GM18526 (cell line): ENCODE results near the gene ALX3.

Experiments used
- POLR2A ChIP-seq: IDR thresholded peaks from 3 replicates; pipeline ENCODE4 v1.6.1; 2011; ENCODE audit not compliant: insufficient read length; ENCODE audit errors: extremely low read depth

Gene ALX3

GRCh38 chr1:110047463-110047862 is 23.0 kb downstream of the ALX3 start:
- no peak for TF ChIP-seq POLR2A

DNA sequence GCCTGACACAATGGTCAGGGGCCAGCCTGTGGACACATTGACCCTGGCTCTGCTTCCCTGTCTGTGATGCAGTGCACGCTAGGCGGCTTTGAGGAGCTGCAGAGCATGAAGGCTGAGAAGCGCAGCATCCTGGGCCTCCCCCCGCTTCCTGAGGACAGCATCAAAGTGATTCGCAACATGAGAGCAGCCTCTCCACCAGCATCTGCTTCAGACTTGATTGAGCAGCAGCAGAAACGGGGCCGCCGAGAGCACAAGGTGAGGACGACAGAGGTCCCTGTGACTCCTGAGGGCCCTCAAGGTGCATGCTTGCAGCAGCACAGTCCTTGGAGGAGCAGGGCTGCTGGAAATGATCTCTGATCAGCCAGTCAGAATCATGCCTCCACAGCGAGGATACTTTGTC is 27.5 kb downstream of the ALX3 start:
- TF ChIP-seq POLR2A: no peak

DNA sequence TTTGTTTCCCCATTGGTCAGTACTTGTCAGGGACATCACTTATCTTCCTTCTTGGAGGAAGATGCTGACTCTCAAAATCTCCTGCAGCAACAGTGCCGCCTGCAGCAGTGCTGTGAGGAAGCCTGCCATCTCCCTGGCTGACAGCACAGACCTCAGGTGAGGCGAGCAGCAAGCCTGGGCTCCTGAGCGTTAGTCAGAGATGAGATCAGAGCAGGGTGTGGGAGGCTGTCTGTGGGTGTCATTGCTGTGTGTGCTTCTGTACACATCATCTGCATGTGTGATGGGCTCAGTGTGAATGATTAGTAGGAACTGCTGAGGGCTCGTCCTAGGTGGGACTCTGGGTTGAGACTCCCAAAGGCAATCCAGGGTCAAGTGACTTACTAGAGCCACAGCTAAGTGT is 29.9 kb downstream of the ALX3 start:
- TF ChIP-seq POLR2A: no peak

GRCh38 chr1:110039641-110040040 is 30.8 kb downstream of the ALX3 start:
- no peak for TF ChIP-seq POLR2A

DNA sequence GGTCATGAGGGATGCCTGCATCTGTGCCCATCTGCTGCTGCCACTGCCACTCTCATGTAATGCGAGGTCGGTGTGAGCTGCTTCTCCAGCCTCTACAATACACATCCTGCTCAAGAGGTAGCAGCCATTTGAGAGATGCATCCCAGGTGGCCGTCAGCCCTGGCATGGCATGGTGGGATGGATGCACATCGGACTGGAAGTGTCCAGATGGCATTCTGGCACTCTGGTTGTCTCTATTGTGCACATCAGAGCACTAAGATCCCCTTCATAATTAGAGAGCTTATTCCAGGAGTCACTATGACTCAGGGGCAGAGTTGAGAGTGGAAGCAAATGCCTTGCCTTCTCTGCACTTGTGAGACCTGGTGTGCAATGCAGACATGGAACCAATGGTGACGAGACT is 32.2 kb downstream of the ALX3 start:
- TF ChIP-seq POLR2A: no peak

- TF ChIP-seq POLR2A: no peak
Measured at GRCh38 chr1:110035236-110035752, 35.2 kb downstream of the ALX3 start.

GRCh38 chr1:110034451-110035235 is 35.8 kb downstream of the ALX3 start, which contains the start of gene STRIP1:
STRIP1 (plus strand) TSS chr1:110034624; CDS start chr1:110034638, 14 bp downstream.
- TF ChIP-seq POLR2A: peak; percentile 72

GRCh38 chr1:110034040-110034450 is 36.4 kb downstream of the ALX3 start:
- no peak for TF ChIP-seq POLR2A

GRCh38 chr1:110033421-110033820 is 37.1 kb downstream of the ALX3 start:
- no peak for TF ChIP-seq POLR2A

GRCh38 chr1:110032327-110032726 is 38.1 kb downstream of the ALX3 start:
- TF ChIP-seq POLR2A: no peak

DNA sequence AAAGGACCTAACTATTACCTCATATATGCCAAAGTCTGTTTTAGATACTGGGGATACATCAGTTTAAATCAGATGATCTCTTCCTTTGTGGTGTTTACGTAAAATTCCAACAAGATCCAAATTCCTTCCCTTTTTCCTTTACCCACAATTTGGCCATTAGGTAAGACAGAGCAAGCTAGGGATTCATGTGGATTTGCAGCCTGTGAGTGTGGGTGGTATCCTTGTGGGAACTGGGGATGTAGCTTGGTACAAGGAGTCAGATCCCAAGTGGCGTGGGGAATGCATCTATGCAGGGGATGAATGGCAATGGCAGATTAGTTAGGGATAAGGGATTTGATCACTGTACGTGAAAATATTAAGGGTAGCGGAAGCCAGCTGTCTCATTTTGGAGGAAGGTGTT is 45.9 kb downstream of the ALX3 start:
- TF ChIP-seq POLR2A: no peak

- TF ChIP-seq POLR2A: no peak
Measured at GRCh38 chr1:110021285-110021684, 49.2 kb downstream of the ALX3 start.

DNA sequence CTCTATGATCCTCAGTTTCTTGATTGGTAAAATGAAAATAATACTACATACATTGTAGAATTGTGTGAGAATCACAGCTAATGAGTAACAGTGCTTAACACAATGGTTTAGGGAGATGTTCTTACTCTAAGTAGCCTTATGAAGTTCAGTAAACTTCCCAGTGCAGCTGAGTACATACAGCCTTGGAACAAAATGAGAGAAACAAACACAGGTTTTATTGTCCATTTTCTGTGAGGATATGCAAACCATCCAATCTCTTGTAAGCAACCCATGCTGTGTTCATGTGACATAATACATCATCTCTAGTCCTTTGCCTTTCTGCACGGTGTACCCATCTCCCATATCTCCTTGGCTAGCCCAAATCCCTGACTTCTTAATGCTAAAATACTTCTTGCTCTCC is 50.7 kb downstream of the ALX3 start:
- TF ChIP-seq POLR2A: no peak

- no peak for TF ChIP-seq POLR2A
Measured at GRCh38 chr1:110018396-110018795, 52.1 kb downstream of the ALX3 start.

DNA sequence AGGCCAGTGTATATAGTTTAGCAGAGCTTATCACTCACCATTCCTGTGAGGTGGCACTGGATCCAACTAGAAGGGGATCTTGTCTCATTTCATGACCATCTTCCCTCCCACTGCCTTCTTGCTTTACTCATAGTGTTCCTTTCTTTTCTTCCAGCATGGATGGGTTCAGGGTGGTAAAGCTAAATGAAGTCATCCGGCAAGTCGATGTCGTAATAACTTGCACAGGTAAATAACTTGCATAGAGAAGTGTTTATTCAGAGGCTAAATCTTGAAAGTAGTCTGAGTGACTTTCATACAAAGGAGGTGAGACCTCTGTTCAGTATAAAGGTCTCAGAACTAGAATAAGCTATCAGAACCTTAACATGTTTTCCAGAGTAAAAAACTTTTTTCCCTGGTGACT is 52.7 kb downstream of the ALX3 start:
- TF ChIP-seq POLR2A: no peak

DNA sequence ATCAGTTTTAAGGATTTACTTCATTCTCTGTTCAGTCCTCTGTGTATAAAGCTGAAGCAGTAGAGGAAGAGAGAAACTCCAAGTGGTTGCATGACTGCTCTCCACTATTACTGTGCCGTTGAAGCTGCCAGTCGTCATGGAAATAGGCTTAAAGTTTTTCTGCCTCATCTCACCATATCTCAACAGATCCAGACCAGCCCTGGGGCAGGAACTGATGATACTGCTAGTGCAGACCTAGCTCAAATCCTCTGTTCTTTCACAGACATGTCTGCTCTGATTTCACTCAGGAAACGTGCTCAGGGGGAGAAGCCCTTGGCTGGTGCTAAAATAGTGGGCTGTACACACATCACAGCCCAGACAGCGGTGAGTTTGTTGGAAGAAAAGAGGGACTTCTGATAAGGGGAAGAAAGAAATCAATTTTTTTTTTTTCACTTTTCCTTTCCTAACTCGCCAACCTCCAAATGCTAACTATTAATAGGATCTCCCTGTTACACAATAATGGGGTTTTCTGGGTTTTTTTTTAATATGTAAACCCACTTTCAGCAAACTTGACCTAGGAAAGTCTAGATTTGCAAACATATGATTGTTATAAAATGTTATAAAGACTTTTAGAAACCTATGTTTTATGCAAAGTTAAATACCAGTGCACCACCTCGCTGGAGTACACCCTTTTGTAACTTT is 58.2 kb downstream of the ALX3 start:
- TF ChIP-seq POLR2A: no peak

GRCh38 chr1:110011527-110012041 is 58.9 kb downstream of the ALX3 start:
- no peak for TF ChIP-seq POLR2A
